GM12873 (cell line): Measurements from ENCODE around the gene RPP40.

ENCODE experiments used
- TF ChIP-seq, protein P1 (sequence below): IDR thresholded peaks from 2 replicates; pipeline ENCODE4 v1.5.1; 2012; ENCODE audit warnings: low read depth, mild to moderate bottlenecking, moderate library complexity, low read length, control low read depth; ENCODE audit not compliant: insufficient read depth; ENCODE audit errors: missing control alignments

The RPP40 gene

DNA sequence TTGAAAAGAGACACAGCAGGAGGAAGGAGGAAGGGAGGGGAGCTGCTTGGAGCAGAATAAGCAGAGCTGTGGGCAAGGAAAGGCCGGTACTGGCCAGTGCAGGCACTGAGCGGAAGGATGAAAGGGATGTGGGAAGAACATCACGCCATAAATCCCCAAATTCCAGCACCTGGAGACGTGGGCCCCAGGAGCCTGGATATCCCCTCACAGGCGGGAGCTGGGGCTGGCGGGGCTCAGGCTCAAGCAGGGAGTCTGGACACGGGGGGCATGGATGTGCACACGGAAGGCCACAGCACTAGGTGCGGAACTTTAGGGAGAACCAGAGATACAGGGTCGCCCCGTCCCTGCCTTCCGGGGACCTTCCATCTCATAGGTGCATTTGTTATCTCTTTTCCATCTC lies 7.5 kb upstream of the RPP40 start:
- TF ChIP-seq, protein P1, sequence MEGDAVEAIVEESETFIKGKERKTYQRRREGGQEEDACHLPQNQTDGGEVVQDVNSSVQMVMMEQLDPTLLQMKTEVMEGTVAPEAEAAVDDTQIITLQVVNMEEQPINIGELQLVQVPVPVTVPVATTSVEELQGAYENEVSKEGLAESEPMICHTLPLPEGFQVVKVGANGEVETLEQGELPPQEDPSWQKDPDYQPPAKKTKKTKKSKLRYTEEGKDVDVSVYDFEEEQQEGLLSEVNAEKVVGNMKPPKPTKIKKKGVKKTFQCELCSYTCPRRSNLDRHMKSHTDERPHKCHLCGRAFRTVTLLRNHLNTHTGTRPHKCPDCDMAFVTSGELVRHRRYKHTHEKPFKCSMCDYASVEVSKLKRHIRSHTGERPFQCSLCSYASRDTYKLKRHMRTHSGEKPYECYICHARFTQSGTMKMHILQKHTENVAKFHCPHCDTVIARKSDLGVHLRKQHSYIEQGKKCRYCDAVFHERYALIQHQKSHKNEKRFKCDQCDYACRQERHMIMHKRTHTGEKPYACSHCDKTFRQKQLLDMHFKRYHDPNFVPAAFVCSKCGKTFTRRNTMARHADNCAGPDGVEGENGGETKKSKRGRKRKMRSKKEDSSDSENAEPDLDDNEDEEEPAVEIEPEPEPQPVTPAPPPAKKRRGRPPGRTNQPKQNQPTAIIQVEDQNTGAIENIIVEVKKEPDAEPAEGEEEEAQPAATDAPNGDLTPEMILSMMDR = no peak

DNA sequence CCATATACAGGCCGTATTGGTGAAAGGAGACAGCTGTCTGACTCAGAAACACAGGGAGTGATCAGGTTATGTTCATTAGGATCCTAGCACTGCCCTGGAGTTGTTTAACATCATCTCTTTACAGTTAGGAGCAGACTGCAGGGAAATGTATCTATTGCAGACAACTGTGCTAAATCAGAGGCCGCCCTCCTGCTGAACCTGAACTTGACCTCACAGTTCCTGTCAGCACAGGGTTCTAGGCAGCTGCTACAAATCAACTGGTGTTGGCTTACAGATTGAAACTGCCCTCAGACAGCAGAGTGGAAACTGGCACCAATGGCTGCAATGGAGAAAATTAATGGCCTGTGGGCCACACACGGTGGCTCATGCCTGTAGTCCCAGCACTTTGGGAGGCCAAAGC lies 3.7 kb upstream of the RPP40 start:
- TF ChIP-seq, protein P1 = no peak

DNA sequence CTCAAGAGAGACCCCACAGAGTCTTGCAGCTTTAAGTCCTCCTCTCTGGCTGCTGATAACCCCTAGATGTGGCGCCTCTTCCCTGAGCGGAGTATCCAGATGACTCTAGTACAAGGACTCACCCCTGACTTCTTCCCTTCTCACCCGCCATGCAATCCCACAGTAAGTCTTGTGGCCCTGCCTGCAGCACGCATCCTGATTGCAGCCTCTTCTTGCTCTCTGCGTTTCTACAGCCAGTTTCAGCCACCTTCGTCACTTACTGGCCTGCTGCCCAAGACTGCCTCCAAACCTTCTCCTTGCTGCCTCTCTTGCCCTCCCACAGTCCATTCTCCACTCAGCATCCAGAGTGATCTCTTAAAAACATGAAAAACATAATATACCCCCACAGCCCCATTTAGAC lies 2.4 kb upstream of the RPP40 start:
- TF ChIP-seq, protein P1 = no peak

DNA sequence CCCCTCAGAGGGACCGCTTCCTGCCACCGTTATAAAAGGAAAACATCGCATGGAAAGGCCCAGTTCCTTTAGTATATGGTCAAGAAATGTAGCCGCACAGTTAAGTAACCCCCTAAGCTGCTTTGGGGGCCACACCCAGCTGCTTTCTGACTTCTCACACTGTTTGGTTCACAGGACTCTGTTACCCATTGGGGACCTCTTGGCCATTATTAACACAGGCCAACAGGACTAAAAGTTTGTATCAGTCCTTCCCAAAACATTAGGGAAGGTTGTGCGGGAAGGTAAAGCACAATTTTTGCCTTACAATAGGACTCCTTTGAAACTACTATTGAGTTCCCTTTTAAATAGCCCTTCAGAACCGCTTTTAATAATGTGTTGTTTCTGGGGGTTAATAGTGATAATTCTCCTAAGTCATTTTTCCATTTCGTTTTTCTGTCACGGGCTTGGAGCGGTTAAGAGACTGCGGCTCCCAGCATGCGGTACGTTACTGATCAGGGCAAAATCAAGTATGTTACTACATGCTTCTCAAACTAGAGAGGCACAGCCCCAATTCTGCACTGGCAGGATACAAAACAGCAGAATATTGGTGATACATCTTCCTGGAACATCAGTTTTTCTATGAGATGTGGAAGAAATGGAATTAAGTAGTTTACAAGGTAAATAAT lies 668 bp upstream of the RPP40 start:
- TF ChIP-seq, protein P1 = no peak

DNA sequence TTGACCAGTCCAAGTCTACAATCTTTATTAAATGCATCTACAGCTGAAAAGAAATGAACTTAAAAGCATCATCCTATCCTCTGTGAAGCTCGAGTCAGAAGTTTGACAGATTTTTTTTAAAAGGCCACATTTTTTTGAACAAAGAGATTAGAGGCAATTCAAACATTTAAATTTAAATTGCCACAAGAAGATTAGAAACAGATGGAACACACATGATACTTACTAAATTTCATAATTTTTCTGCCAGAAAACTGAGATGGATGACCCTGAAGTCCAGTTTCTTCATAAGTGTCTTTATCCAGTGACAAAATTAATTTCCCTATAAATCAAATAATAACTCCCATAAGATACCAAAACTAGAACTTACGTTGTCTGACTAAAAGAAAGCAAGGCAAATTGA lies 4.3 kb downstream of the RPP40 start:
- TF ChIP-seq, protein P1 = no peak

DNA sequence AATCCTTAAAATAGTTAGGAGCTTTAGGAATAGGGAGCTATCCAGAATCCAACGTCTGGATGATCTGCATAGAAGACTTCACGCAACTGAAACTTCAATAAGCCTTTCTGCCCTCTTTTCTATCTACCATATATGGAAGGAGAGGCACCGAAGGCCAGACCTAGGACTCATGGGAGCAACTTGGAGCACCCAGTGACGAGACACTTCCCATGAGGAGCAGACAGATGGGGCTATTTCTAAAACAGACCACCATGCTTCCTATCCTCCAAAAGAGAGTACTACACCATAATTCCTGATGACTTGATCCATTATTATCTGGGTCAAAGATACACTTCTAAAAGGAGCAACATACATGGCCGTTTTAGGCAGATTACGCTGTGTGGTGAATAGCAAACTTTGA lies 6.0 kb downstream of the RPP40 start:
- TF ChIP-seq, protein P1 = no peak

DNA sequence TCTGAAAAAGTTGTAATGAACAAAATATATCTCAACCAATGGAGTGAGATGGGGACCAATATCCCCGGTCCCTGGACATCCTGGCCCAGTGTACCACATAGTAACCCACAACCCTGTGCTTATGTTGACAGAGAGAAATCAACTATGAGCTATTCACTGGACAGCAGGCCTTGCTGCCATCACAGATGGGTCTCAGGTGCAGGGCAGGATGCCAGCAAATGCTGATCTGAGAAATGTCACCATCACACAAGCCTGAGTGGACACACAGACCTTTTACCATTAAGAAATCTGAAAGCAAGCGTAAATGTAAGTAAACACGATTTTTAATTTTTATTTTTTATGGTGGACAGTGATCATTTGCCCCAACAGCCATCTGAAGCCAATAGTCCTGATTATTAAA lies 9.1 kb downstream of the RPP40 start:
- TF ChIP-seq, protein P1 = no peak
